Parathyroid adenoma (tissue), 2 donors: ENCODE data around the gene YWHAH.
"Not testable (repeated sequence)": the region's sequence is repeated elsewhere in the genome, so short reads cannot be mapped to it uniquely, and the experiment has no call there.

ENCODE experiments used
- H2AFZ ChIP-seq: fragments of 300-600 bp; sonication (generic); one replicate; pipeline ENCODE4 v1.7.0; 2017; ENCODE audit warnings: antibody characterized with exemption, mild to moderate bottlenecking
- H3K27ac ChIP-seq: fragments of 300-600 bp; sonication (generic); one replicate; pipeline ENCODE4 v1.7.0; 2017
- H3K27me3 ChIP-seq: fragments of 300-600 bp; sonication (generic); one replicate; pipeline ENCODE4 v1.7.0; 2017; ENCODE audit warnings: low read length; ENCODE audit not compliant: control insufficient read depth, insufficient read depth
- H3K36me3 ChIP-seq: fragments of 300-600 bp; sonication (generic); one replicate; pipeline ENCODE4 v1.7.0; 2017; ENCODE audit warnings: low read length; ENCODE audit not compliant: control insufficient read depth, insufficient read depth
- H3K4me1 ChIP-seq: fragments of 300-600 bp; sonication (generic); one replicate; pipeline ENCODE4 v1.7.0; 2017; ENCODE audit warnings: control low read depth
- H3K4me2 ChIP-seq: fragments of 300-600 bp; sonication (generic); one replicate; pipeline ENCODE4 v1.7.0; 2017; ENCODE audit warnings: low read length
- H3K4me3 ChIP-seq: fragments of 300-600 bp; sonication (generic); one replicate; pipeline ENCODE4 v1.7.0; 2017; ENCODE audit warnings: low read depth, low read length
- H3K79me2 ChIP-seq: fragments of 300-600 bp; sonication (generic); one replicate; pipeline ENCODE4 v1.7.0; 2017; ENCODE audit warnings: control low read depth
- H3K9ac ChIP-seq: fragments of 300-600 bp; sonication (generic); one replicate; pipeline ENCODE4 v1.7.0; 2017; ENCODE audit warnings: mild to moderate bottlenecking
- H3K9me3 ChIP-seq: fragments of 300-600 bp; sonication (generic); one replicate; pipeline ENCODE4 v1.7.0; 2017; ENCODE audit warnings: low read length; ENCODE audit not compliant: control insufficient read depth
- CTCF ChIP-seq: fragments of 300-600 bp; sonication (generic); IDR thresholded peaks from one replicate; pipeline ENCODE4 v1.7.0; 2017; ENCODE audit warnings: antibody characterized with exemption, mild to moderate bottlenecking
- donor health status: primary hyperparathyroidism.

YWHAH gene

GRCh38 chr22:31977939-31978338 is 33.6 kb downstream of the YWHAH start:
- H3K36me3 ChIP-seq: no peaks in the 10 kb centered on the region
- no peak overlapping the region for H3K27ac ChIP-seq
- H3K4me2 ChIP-seq: no peak overlapping the region
- no peak overlapping the region for H3K9ac ChIP-seq
- H3K4me1 ChIP-seq: no peaks in the 10 kb centered on the region
- H3K79me2 ChIP-seq: no peaks in the 10 kb centered on the region
- no peak overlapping the region for H3K4me3 ChIP-seq
- TF ChIP-seq CTCF: no peak
- H2AFZ ChIP-seq: no peak overlapping the region
- no peaks in the 10 kb centered on the region for H3K9me3 ChIP-seq
- no peaks in the 10 kb centered on the region for H3K27me3 ChIP-seq

- TF ChIP-seq CTCF: no peak
- no peaks in the 10 kb centered on the region for H3K9me3 ChIP-seq
- H3K9ac ChIP-seq: no peak overlapping the region
- H3K36me3 ChIP-seq: no peaks in the 10 kb centered on the region
- no peak overlapping the region for H2AFZ ChIP-seq
- no peaks in the 10 kb centered on the region for H3K4me1 ChIP-seq
- no peaks in the 10 kb centered on the region for H3K79me2 ChIP-seq
- H3K27me3 ChIP-seq: no peaks in the 10 kb centered on the region
- H3K4me2 ChIP-seq: no peak overlapping the region
- H3K4me3 ChIP-seq: no peak overlapping the region
- no peak overlapping the region for H3K27ac ChIP-seq
These were observed 36.3 kb downstream of the YWHAH start for GRCh38 chr22:31980628-31981027.

GRCh38 chr22:31981976-31982375 is 37.6 kb downstream of the YWHAH start:
- not testable (repeated sequence) for H3K36me3 ChIP-seq, H3K79me2 ChIP-seq, H3K27ac ChIP-seq, H3K4me2 ChIP-seq, H2AFZ ChIP-seq, H3K4me1 ChIP-seq, H3K4me3 ChIP-seq, H3K27me3 ChIP-seq, H3K9ac ChIP-seq, H3K9me3 ChIP-seq

- Histone ChIP-seq H3K36me3 (no peaks in the 10 kb centered on the region), H3K4me2 (no peak overlapping the region), H3K79me2 (no peaks in the 10 kb centered on the region), H3K4me1 (no peaks in the 10 kb centered on the region), H3K9ac (no peak overlapping the region), H2AFZ (no peak overlapping the region), H3K4me3 (no peak overlapping the region), H3K9me3 (no peaks in the 10 kb centered on the region), H3K27ac (no peak overlapping the region), H3K27me3 (no peaks in the 10 kb centered on the region)
- no peak for TF ChIP-seq CTCF
These were observed 39.7 kb downstream of the YWHAH start for GRCh38 chr22:31983911-31984656.

- Histone ChIP-seq H3K27ac (no peak overlapping the region), H3K9me3 (no peaks in the 10 kb centered on the region), H3K4me3 (no peak overlapping the region), H3K27me3 (no peaks in the 10 kb centered on the region), H3K4me2 (no peak overlapping the region), H3K79me2 (no peaks in the 10 kb centered on the region), H3K9ac (no peak overlapping the region), H2AFZ (no peak overlapping the region), H3K4me1 (no peaks in the 10 kb centered on the region), H3K36me3 (no peaks in the 10 kb centered on the region)
- TF ChIP-seq CTCF: no peak
These were observed 42.9 kb downstream of the YWHAH start for GRCh38 chr22:31987218-31987617.
